Measurements from ENCODE around the gene TM6SF1.
"Not testable (repeated sequence)": the region's sequence is repeated elsewhere in the genome, so short reads cannot be mapped to it uniquely, and the experiment has no call there.

The TM6SF1 gene

DNA sequence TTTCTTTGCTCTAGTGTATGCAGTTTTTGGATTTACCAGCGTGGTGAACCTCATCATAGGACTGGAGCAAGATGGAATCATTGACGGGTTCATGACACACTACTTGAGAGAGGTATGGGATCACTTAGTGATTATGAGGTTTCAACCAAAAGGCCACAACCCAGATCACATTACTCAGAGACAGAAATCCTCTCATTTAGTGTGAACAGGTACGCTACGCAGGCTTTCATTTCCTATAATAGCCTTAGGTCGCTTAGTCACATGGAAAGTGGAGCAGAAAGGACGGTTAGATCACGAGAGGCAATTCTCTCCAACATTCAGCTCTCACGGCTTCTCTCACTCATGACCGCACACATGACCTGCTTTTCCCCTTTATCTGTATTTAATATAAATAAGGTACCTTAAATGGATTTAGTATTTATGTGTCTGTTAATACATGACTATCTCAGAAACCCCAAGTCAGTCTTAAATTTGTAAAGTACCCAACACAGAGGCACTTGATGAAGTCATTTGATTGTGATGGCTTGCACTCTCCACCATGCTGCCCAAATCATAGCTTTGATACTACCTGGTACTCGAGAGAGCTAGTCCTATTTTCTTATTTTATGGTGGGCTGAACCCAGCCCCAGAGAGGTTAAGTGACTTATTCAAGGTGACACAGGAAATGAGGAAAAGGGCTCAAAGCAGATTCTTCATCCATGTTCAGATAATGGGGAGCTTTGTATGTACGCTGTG, 8.6 kb downstream of the TM6SF1 start:
- DNase-seq (ENCODE audit: low read depth in 2 of 2) = no peak

DNA sequence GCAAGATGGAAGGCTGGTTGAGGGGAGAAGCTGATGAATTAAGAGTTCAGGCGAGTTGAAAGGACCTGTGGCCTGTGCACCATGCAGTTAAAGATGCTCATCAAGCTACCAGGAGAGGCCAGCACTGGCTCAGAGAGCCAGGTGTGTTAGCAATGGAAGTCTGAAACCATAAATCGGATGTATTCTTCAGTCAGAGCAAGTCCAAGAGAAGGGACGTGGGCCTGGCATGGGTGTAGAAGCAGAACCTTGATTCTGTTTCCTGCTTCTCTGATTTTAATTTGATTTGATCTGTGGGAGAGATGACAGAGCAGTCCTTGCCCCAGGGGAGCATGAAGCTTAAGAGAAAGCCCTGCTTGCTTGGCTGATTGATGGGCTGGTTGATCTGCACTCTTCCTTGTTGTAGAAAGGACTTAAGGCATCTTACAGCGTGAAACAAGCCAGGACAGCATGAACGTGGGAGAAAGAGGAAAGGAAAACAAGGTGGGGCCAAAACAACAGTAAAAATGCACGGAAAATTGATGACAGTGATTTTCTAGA, 10.9 kb downstream of the TM6SF1 start:
- no peak for DNase-seq (ENCODE audit: low read depth in 2 of 2)

GRCh38 chr15:83118968-83119367, 11.5 kb downstream of the TM6SF1 start:
- DNase-seq (ENCODE audit: low read depth in 2 of 2) = no peak

DNA sequence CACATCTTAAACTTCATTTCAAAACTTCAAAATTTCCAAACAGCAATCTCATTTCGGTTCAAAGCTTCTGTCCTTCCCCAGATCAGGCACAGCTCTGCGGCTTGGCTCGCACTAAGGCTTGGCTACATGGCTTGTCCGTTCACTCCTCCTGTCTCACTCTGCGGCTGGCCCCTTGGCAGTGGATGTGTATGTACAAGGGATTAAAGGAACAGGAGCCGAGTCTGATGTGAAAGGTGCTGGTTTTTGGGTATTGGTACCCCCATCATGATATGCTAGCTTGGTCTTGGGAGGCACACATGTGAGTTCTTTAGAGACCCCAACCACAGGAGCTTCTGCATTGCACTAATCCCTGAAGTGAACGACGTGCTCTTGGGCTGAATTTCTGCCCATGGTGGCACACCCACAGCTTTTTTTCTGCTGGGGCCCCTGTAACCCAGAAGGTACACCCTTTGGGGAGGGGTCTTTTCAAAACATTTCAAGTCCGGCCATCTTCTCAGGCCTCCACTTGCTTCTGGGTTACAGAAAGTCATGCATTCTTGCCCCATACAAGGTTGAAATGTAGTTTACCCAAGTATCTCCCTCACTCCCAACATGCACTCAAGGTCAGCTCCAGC, 12.6 kb downstream of the TM6SF1 start:
- no peak for DNase-seq (ENCODE audit: low read depth in 2 of 2)

DNA sequence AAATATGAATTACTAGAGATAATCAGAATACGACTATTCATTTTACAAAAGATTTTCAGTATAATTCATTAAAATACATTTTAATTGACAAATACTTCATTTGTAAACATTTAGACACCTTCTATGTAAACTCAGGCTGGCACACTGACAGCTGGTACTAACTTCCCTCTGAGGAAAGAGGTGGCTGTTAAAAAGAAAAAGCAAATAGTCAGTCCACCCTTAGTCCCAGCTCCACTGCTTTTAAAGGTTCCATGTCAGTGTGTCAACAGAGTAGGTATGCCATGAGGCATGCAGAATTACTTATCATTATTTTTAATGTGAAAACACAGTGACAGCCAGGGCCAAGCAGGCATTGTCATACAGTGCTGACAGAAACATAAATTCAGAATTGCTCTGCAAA, 16.1 kb downstream of the TM6SF1 start:
- no peak for DNase-seq (ENCODE audit: low read depth in 2 of 2)

- DNase-seq (ENCODE audit: low read depth in 2 of 2) = no peak
Measured at GRCh38 chr15:83127547-83128150, 20.2 kb downstream of the TM6SF1 start.

DNA sequence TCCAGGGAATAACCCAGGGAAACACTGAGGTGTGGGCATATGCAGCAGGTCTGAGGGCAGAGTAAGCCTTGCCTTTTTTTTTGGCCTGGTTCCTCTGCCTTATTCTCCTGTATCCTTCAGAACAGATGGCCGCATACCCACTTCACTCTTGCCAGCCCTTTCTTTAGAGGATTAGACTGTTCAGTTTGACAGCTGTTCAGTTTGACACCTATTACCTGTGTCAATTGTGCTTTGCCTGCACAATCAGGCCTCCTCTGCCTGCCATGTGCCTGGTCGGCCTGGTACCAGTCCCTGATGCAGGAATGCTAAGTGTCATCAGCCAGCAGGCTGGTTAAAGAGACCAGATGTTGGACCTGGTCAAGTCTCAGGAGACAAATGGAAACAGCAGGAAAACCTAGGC, 22.3 kb downstream of the TM6SF1 start:
- no peak for DNase-seq (ENCODE audit: low read depth in 2 of 2)

DNA sequence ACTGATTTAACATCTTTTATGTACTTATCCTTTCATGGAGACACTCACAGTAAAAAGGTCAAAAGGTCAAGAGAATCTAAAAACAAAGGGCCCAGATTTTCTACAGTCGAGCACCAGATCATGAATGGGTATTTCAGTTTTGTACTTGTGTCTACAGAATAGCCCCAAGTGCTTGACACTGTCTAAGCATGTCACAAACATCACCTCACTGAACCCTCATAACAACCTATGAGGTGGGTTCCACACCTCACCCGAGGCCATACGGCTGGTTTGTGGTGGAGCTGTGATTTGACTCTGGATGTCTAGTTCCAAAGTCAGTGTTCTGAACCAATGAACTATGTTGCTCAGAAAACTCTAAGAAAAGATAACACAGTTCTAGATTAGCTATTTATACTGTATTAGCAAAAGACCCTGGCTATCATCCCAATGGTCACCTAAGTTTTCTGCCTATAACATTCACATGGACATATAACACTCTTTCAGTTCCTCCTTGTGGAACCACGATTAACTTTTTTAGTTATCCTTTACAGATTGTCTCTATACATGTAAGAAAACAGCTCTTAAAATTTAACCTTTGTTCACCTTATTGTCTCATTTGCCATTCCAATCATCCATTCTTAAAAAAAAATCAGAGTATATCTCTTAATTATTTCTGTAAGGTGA, 25.5 kb downstream of the TM6SF1 start:
- DNase-seq (ENCODE audit: low read depth in 2 of 2) = no peak

GRCh38 chr15:83142151-83142550, 34.7 kb downstream of the TM6SF1 start:
- not testable (repeated sequence) for DNase-seq (ENCODE audit: low read depth in 2 of 2)

- no peak for DNase-seq (ENCODE audit: low read depth in 2 of 2)
Measured at GRCh38 chr15:83144771-83145170, 37.3 kb downstream of the TM6SF1 start.

DNA sequence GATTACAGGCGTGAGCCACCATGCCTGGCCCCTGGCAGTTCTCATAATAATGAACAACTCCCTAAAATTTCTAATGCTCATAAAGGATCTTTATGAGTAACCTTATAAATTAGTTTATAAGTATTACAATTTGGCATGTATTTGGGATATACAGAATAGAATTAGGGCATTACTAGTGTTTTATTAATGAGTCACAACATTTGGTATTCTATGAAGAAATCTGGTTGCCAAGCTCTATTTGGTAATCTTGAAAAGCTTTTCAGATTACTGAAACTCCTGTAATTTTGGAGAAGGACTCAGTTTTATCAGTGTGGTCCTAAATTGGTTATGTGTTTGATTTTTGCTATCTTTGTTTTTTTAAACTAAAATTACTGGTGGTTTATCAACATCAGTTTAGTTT, 45.8 kb downstream of the TM6SF1 start:
- no peak for DNase-seq (ENCODE audit: low read depth in 2 of 2)

GRCh38 chr15:83155942-83156341, 48.5 kb downstream of the TM6SF1 start:
- DNase-seq (ENCODE audit: low read depth in 2 of 2) = no peak

GRCh38 chr15:83158393-83158792, 50.9 kb downstream of the TM6SF1 start:
- no peak for DNase-seq (ENCODE audit: low read depth in 2 of 2)

DNA sequence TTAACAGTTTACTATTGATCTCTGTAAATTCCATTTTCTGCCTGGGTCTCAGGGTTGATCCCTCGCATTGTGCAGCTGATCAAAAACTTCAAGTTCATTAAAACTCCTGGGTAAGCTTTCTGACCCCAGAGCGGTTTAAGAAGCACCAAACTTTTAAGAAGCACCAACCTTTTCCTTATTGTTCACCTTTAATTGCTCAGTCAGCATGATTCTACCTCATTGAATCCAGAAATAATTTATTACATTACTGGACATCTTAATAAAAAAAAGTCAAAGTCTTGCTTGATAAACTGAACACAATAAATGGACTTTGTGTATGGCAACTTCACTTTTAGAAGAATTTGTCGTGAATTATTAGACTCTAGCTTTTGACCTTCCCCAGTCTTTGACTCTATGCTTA, 53.3 kb downstream of the TM6SF1 start:
- DNase-seq (ENCODE audit: low read depth in 2 of 2) = no peak

DNA sequence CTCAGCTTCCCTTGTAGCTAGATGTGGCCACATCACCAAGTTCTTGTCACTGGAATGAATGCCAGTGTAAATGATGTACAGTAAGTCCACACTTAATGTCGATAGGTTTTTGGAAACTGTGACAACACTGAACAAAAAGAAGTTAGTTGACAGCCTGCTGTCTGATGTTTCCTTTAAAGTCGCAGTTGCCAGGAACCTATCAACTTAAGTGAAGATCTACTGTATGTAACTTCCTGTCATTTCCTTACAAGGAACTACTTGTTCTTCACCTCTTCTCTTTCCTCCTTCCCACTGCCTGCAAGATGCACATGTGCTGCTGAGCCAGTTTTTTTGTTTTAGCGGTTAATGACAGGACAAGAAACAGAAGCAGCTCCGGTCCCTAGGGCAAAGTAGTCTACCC, 55.6 kb downstream of the TM6SF1 start:
- no peak for DNase-seq (ENCODE audit: low read depth in 2 of 2)

DNA sequence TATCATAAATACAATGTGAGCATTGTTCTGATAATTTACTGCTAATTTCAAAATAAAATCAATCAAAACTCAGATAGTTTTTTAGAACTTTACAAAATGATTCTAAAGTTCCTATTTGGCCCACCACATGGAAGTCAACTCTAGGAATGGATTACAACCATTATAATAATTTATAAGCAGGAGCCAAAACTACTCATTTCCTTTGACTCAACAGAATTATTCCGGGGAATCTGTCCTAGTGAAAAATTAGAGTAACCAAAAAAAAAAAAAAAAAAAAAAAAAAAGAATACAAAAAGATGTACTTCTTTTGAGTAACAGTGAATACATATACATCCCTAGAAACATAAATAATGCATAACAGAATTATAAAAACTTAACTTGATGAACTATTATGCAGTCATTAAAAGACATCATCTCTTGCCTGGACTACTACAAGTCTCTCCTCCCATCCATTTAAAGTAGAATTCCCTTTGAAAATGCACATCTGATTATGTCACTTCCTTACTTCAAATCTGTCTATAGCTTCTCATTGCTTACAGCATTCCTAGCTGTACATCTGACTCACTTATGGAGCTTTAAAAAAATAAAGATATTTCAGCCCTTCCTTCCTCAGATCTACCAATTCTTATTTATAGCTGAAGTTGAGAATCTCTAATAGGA, 56.8 kb downstream of the TM6SF1 start:
- no peak for DNase-seq (ENCODE audit: low read depth in 2 of 2)

GRCh38 chr15:83164771-83165404, 57.4 kb downstream of the TM6SF1 start:
- no peak for DNase-seq (ENCODE audit: low read depth in 2 of 2)

- DNase-seq (ENCODE audit: low read depth in 2 of 2) = no peak
Measured at GRCh38 chr15:83166218-83166617, 58.8 kb downstream of the TM6SF1 start.

DNA sequence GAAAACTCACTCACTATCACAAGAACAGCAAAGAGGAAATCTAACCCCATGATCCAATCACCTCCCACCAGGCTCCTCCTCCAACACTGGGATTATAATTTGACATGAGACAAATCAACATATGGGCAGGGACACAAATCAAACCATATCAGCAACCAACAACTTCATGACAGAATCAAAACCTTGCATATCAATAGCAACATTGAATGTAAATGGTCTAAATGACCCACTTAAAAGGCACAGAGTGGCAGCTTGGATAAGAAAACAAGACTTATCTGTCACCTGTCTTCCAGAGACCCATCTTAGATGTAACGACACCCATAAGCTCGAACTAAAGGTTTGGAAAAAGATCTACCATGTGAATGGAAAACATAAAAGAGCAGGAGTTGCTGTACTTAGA, 59.4 kb downstream of the TM6SF1 start:
- DNase-seq (ENCODE audit: low read depth in 2 of 2) = no peak

DNA sequence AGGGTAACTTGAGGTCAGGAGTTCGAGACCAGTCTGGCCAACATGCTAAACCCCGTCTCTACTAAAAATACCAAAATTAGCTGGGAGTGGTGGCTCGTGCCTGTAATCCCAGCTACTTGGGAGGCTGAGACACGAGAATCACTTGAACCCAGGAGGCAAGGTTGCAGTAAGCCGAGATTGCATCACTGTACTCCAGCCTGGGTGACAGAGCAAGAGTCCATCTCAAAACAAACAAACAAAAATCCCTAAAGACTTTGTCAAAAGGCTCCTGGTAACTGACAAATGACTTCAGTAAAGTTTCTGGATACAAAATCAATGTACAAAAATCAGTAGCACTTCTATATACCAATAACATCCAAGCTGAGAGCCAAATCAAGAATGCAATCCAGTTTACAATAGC, 62.1 kb downstream of the TM6SF1 start:
- not testable (repeated sequence) for DNase-seq (ENCODE audit: low read depth in 2 of 2)

DNA sequence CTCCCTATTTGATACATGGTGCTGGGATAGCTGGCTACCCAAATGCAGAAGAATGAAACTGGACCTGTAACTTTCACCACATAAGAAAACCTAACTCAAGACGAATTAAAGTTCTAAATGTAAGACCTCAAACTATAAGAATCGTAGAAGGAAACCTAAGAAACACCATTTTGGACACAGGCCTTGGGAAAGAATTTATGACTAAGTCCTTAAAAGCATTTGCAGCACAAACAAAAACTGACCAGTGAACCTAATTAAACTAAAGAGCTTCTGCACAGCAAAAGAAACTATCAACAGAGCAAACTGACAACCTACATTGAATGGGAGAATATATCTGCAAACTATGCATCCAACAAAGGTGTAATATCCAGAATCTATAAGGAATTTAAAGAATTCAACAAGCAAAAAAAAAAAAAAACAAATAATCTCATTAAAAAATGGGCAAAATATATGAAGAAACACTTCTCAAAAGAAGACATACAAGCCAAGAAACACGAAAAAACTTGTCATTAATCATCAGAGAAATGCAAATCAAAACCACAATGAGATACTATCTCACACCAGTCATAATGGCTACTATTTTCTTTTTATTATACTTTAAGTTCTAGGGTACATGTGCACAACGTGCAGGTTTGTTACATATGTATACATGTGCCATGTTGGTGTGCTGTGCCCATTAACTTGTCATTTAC, 63.2 kb downstream of the TM6SF1 start:
- DNase-seq (ENCODE audit: low read depth in 2 of 2) = no peak
